Naive thymus-derived CD4-positive, alpha-beta T cell (primary cell): ENCODE results near the gene TUFM. TPM values are rescaled to one million over a fixed set of nuclear protein-coding genes. Genes with fewer than 3 reads are reported as not detected.
A peak's percentile ranks its signal among the peaks of the same experiment; 100 is the strongest.

Experiments
- ATAC-seq: fragments of 150-1000 bp; cut with Tn5 transposase; 2 replicates; pipeline ENCODE4 v1.10.0; 2021; ENCODE audit warnings: mild to moderate bottlenecking, moderate library complexity
- CTCF ChIA-PET: fragments of 350-600 bp; sonication (Branson Sonifier 250); formaldehyde crosslinking; loops from one replicate; lab custom pipeline; 2021; ENCODE audit warnings: antibody characterized with exemption; lab: Charles Lee
- POLR2A ChIA-PET: fragments of 350-600 bp; sonication (Branson Sonifier 250); formaldehyde crosslinking; loops from one replicate; lab custom pipeline; 2021; ENCODE audit warnings: antibody characterized with exemption, inconsistent platforms; lab: Charles Lee
- DNase-seq, 9 donors: peaks; one replicate each; pipeline versions ENCODE4 v3.0.0 to v3.0.0-alpha.2; 2020 to 2022; ENCODE audit warnings: mixed read lengths in 1 of 9
- H3K27ac ChIP-seq: one replicate; pipeline ENCODE4 v1.7.0; 2013; ENCODE audit warnings: mild to moderate bottlenecking, low read depth, low read length, moderate library complexity
- H3K27me3 ChIP-seq, 2 donors: one replicate each; pipeline ENCODE4 v1.7.0; 2013; ENCODE audit warnings: low read length in 2 of 2, mild to moderate bottlenecking in 2 of 2, moderate library complexity in 2 of 2; ENCODE audit not compliant: control insufficient read depth in 2 of 2, insufficient read depth in 2 of 2
- H3K36me3 ChIP-seq, 3 experiments: 1 replicate in 2 of 3; 2 replicates in 1 of 3; pipeline ENCODE4 v1.7.0; 2013; ENCODE audit warnings: low read length in 3 of 3, mild to moderate bottlenecking in 3 of 3, moderate library complexity in 1 of 3; ENCODE audit not compliant: insufficient read depth in 3 of 3, control insufficient read depth in 2 of 3
- H3K4me1 ChIP-seq, 2 donors: one replicate each; pipeline ENCODE4 v1.7.0; 2013; ENCODE audit warnings: low read length in 2 of 2, mild to moderate bottlenecking in 2 of 2, moderate library complexity in 1 of 2; ENCODE audit not compliant: control insufficient read depth in 2 of 2, insufficient read depth in 2 of 2
- H3K4me3 ChIP-seq: 2 replicates; pipeline ENCODE4 v1.7.0; 2013; ENCODE audit warnings: mild to moderate bottlenecking, low read length
- H3K9me3 ChIP-seq, 3 experiments: 1 replicate in 2 of 3; 2 replicates in 1 of 3; pipeline ENCODE4 v1.7.0; 2013; ENCODE audit warnings: low read length in 3 of 3; ENCODE audit not compliant: control insufficient read depth in 2 of 3
- H3K27ac Mint-ChIP-seq, 9 donors: one replicate each; pipeline ENCODE4 v1.8.0; 2020 to 2022; ENCODE audit warnings: mixed read lengths in 9 of 9, mild to moderate bottlenecking in 8 of 9, moderate library complexity in 5 of 9, inconsistent platforms in 2 of 9
- H3K27me3 Mint-ChIP-seq, 5 donors: one replicate each; pipeline ENCODE4 v1.8.0; 2021 to 2022; ENCODE audit warnings: mixed read lengths in 5 of 5, mild to moderate bottlenecking in 1 of 5
- H3K36me3 Mint-ChIP-seq, 5 donors: one replicate each; pipeline ENCODE4 v1.8.0; 2020 to 2022; ENCODE audit warnings: mixed read lengths in 5 of 5, mild to moderate bottlenecking in 3 of 5, inconsistent platforms in 1 of 5
- H3K4me1 Mint-ChIP-seq, 7 donors: one replicate each; pipeline ENCODE4 v1.8.0; 2020 to 2022; ENCODE audit warnings: mixed read lengths in 7 of 7, mild to moderate bottlenecking in 3 of 7, inconsistent platforms in 1 of 7
- H3K4me3 Mint-ChIP-seq, 10 donors: one replicate each; pipeline ENCODE4 v1.8.0; 2020 to 2022; ENCODE audit warnings: mild to moderate bottlenecking in 10 of 10, mixed read lengths in 10 of 10, moderate library complexity in 6 of 10, inconsistent platforms in 2 of 10
- H3K9me3 Mint-ChIP-seq, 11 donors: one replicate each; pipeline ENCODE4 v1.8.0; 2020 to 2022; ENCODE audit warnings: mixed read lengths in 11 of 11, mild to moderate bottlenecking in 4 of 11, inconsistent platforms in 1 of 11, moderate library complexity in 1 of 11
- intact Hi-C, 2 donors: fragments of 100-400 bp; cut with micrococcal nuclease; formaldehyde crosslinking; loops; one replicate each; pipeline ENCODE4 v1.15.1; 2023
- polyA plus RNA-seq, 2 donors: library from polyadenylated mRNA; unstranded; fragments of 300-500 nt; fragmentation: Illumina TruSeq; gene quantifications; one replicate each; pipeline ENCODE4 v1.2.3, GENCODE V29; 2021
- total RNA-seq, 6 experiments: library from RNA in 5 of 6; stranded (reverse) in 5 of 6; gene quantifications; 1 replicate in 5 of 6; 2 replicates in 1 of 6; pipeline ENCODE4 v1.2.3 and lab custom pipeline; 2021 to 2026

The TUFM gene
- total and polyA plus RNA-seq, 7 experiments from 2014 or later, result 89.7 to 140 (median 101) TPM

DNA sequence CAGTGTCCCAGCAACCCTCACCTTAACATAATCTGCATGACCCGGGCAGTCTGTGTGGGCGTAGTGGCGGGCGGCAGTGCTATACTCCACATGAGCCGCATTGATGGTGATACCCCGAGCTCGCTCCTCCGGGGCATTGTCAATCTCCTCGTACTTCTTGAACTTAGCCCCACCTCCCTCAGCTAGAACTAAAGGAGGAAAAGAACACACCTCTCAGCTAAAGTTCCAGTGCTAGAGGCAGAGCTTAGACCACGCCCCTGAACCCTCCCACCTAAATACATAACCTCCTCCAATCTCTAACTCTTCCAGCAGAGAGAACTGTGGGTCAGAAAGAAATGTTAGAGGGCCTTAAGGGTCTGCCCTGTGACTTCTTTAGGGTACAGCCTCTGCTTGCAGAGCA, 855 bp downstream of the TUFM start:
- Histone ChIP-seq H3K4me3 (peak overlapping the region; percentile 88), H3K4me1 (peaks cover 19 to 25% of the 10 kb centered on the region in 2 donors), H3K36me3 (peaks cover 8 to 37% (median 9%) of the 10 kb centered on the region in 3 experiments), H3K27me3 (no peaks in the 10 kb centered on the region), H3K27ac (peak overlapping the region; percentile 94), H3K9me3 (no peaks in the 10 kb centered on the region)
- ATAC-seq (no peak), DNase-seq (peak in 2 of 9 donors; percentile 29 to 44)
- Mint-ChIP-seq H3K4me3 (peak overlapping the region; percentile 91 to 98 (median 96)), H3K27ac (peak overlapping the region; percentile 91 to 98 (median 94)), H3K36me3 (peaks cover 0 to 17% (median 5%) of the 10 kb centered on the region in 5 donors), H3K9me3 (no peaks in the 10 kb centered on the region), H3K4me1 (peaks cover 16 to 38% (median 27%) of the 10 kb centered on the region in 7 donors), H3K27me3 (no peaks in the 10 kb centered on the region)
- POLR2A ChIA-PET, result interaction anchor here (0.7 to 5.2 kb wide), 7 partner anchors 9 to 132 kb away, joined by 3 to 79 read pairs (median 7); partner anchors contain the start of genes ATXN2L and SH2B1
- CTCF ChIA-PET, result interaction anchor here (0.6 to 0.8 kb wide), 2 partner anchors 21 to 26 kb away, joined by 3 read pairs; no protein-coding TSS in a partner anchor
- intact Hi-C loops, result loop anchor here in 1 of 2 donors (5.0 to 10.0 kb wide), 2 partner anchors 350 to 1608 kb away; partner anchors contain the start of genes APOBR and CLN3

- peak overlapping the region; percentile 73 to 98 (median 95) for H3K4me3 Mint-ChIP-seq
- ChIA-PET CTCF (interaction anchor here (0.6 kb wide), 1 partner anchor 32 kb away, joined by 3 read pairs; no protein-coding TSS in a partner anchor), POLR2A (interaction anchor here (1.7 to 5.2 kb wide), 4 partner anchors 16 to 22 kb away, joined by 4 to 79 read pairs (median 29); partner anchors contain the start of genes ATXN2L and SH2B1)
- no peaks in the 10 kb centered on the region for H3K9me3 ChIP-seq
- peak overlapping the region; percentile 21 to 98 (median 93) for H3K27ac Mint-ChIP-seq
- H3K27me3 Mint-ChIP-seq, result no peaks in the 10 kb centered on the region
- peak overlapping the region; percentile 94 for H3K27ac ChIP-seq
- H3K4me1 ChIP-seq, result peaks cover 19 to 25% of the 10 kb centered on the region in 2 donors
- peaks cover 0 to 17% (median 5%) of the 10 kb centered on the region in 5 donors for H3K36me3 Mint-ChIP-seq
- intact Hi-C loops, result loop anchor here in 1 of 2 donors (10.0 kb wide), 1 partner anchor 350 kb away; the partner anchor contains the start of genes APOBR and CLN3
- H3K27me3 ChIP-seq, result no peaks in the 10 kb centered on the region
- no peaks in the 10 kb centered on the region for H3K9me3 Mint-ChIP-seq
- no peak for DNase-seq
- peaks cover 16 to 38% (median 27%) of the 10 kb centered on the region in 7 donors for H3K4me1 Mint-ChIP-seq
- H3K4me3 ChIP-seq, result no peak overlapping the region
- H3K36me3 ChIP-seq, result peaks cover 8 to 37% (median 9%) of the 10 kb centered on the region in 3 experiments
- ATAC-seq, result no peak
These were observed 1.8 kb downstream of the TUFM start for GRCh38 chr16:28844226-28844885.

DNA sequence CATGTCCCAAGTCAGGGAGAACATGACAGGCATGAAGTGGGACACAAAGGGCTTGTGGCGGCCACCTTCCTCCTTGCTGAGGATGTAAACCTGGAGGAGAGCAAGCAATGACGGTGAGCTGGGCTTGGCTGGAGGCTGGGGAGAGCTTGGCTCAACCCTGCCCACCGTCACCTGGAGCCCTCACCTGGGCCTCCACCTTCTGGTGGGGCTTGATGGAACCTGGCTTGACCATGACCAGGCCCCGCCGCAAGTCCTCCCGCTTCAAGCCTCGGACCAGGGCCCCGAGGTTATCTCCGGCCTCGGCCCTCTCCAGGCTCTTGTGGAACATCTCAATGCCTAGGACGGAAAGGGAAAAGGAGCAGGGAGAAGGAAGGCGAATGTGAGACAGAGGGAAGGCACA, 2.4 kb downstream of the TUFM start:
- Histone ChIP-seq H3K9me3 (no peaks in the 10 kb centered on the region), H3K4me3 (no peak overlapping the region), H3K4me1 (peaks cover 19 to 25% of the 10 kb centered on the region in 2 donors), H3K36me3 (peaks cover 8 to 37% (median 9%) of the 10 kb centered on the region in 3 experiments), H3K27me3 (no peaks in the 10 kb centered on the region), H3K27ac (peak overlapping the region; percentile 94)
- H3K36me3 Mint-ChIP-seq, result peaks cover 0 to 20% (median 5%) of the 10 kb centered on the region in 5 donors
- H3K27me3 Mint-ChIP-seq, result no peaks in the 10 kb centered on the region
- POLR2A ChIA-PET, result interaction anchor here (1.1 to 5.2 kb wide), 4 partner anchors 15 to 21 kb away, joined by 4 to 51 read pairs (median 6); partner anchors contain the start of gene ATXN2L
- intact Hi-C loops, result loop anchor here in 1 of 2 donors (10.0 kb wide), 1 partner anchor 349 kb away; the partner anchor contains the start of genes APOBR and CLN3
- no peaks in the 10 kb centered on the region for H3K9me3 Mint-ChIP-seq
- DNase-seq (no peak), ATAC-seq (no peak)
- CTCF ChIA-PET, result no interaction called here
- peak overlapping the region in 2 of 9 donors; percentile 17 to 91 for H3K27ac Mint-ChIP-seq
- peak overlapping the region in 2 of 10 donors; percentile 35 to 94 for H3K4me3 Mint-ChIP-seq
- H3K4me1 Mint-ChIP-seq, result peaks cover 16 to 38% (median 26%) of the 10 kb centered on the region in 7 donors

DNA sequence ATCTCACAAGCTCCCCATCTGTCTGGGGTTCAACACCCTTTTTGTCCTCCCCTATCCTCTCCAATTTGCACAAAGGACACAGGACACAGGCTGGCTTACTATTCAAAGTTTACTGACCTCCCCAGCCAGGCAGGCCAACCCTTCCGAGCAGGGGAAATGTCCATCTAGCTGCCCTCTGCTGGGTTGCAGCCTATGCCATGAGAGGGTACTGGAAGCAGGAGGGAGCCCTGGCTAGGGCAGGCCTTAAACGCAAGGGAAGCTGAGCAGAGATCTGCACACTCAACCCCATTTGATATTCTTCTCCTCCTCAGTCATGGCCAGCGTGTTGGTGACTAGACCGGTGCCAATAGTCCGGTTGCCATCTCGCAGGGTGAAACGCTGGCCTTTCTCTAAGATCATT, 3.5 kb downstream of the TUFM start:
- Mint-ChIP-seq H3K27ac (peak overlapping the region in 2 of 9 donors; percentile 17 to 78), H3K27me3 (no peaks in the 10 kb centered on the region), H3K4me3 (peak overlapping the region in 4 of 10 donors; percentile 13 to 59 (median 40)), H3K4me1 (peaks cover 22 to 46% (median 31%) of the 10 kb centered on the region in 7 donors), H3K9me3 (peaks cover 0 to 2% (median 0%) of the 10 kb centered on the region in 11 donors), H3K36me3 (peaks cover 5 to 26% (median 11%) of the 10 kb centered on the region in 5 donors)
- Histone ChIP-seq H3K9me3 (no peaks in the 10 kb centered on the region), H3K27me3 (no peaks in the 10 kb centered on the region), H3K36me3 (peaks cover 8 to 45% (median 15%) of the 10 kb centered on the region in 3 experiments), H3K4me1 (peaks cover 19 to 25% of the 10 kb centered on the region in 2 donors), H3K4me3 (no peak overlapping the region), H3K27ac (no peak overlapping the region)
- intact Hi-C loops, result loop anchor here in 1 of 2 donors (10.0 kb wide), 1 partner anchor 348 kb away; the partner anchor contains the start of genes APOBR and CLN3
- ChIA-PET CTCF (no interaction called here), POLR2A (interaction anchor here (0.7 to 1.7 kb wide), 3 partner anchors 14 to 20 kb away, joined by 3 to 5 read pairs (median 4); partner anchors contain the start of gene ATXN2L)
- ATAC-seq (no peak), DNase-seq (no peak)

DNA sequence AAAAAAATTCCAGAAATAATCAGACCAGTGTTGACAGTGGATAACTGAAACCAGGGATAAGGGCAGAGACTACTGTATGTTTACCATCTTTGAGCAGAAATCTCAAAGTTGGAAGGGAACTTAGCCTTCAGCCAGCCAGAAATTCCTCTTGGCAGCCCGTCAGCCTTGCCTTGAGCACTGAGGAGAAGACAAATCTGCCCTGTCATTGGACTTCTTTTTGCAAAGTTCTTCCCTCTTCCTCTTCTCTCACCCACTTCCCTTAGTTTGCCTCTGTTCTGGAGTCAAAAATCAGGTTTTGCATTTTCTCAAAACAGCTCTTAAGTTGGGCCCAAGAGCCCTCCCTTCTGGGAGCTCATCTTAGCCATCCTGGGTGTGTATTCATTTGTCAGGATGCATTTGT, 6.2 kb downstream of the TUFM start:
- H3K27me3 Mint-ChIP-seq, result no peaks in the 10 kb centered on the region
- ATAC-seq (no peak), DNase-seq (no peak)
- POLR2A ChIA-PET, result interaction anchor here (0.7 to 1.0 kb wide), 2 partner anchors 14 to 78 kb away, joined by 3 to 4 read pairs; no protein-coding TSS in a partner anchor
- H3K27ac Mint-ChIP-seq, result peak overlapping the region in 4 of 9 donors; percentile 3 to 79 (median 69)
- peaks cover 8 to 66% (median 18%) of the 10 kb centered on the region in 3 experiments for H3K36me3 ChIP-seq
- intact Hi-C loops, result loop anchor here in 1 of 2 donors (10.0 kb wide), 1 partner anchor 345 kb away; the partner anchor contains the start of genes APOBR and CLN3
- peaks cover 4 to 19% (median 7%) of the 10 kb centered on the region in 7 donors for H3K4me1 Mint-ChIP-seq
- no peaks in the 10 kb centered on the region for H3K27me3 ChIP-seq
- H3K4me3 ChIP-seq, result no peak overlapping the region
- H3K36me3 Mint-ChIP-seq, result peaks cover 7 to 28% (median 14%) of the 10 kb centered on the region in 5 donors
- H3K9me3 ChIP-seq, result no peaks in the 10 kb centered on the region
- H3K27ac ChIP-seq, result no peak overlapping the region
- CTCF ChIA-PET, result interaction anchor here (0.6 to 0.7 kb wide), 2 partner anchors 11 to 143 kb away, joined by 4 to 5 read pairs; no protein-coding TSS in a partner anchor
- peaks cover 0 to 5% of the 10 kb centered on the region in 2 donors for H3K4me1 ChIP-seq
- peaks cover 0 to 2% (median 0%) of the 10 kb centered on the region in 11 donors for H3K9me3 Mint-ChIP-seq
- H3K4me3 Mint-ChIP-seq, result no peak overlapping the region
